CD4-positive, CD25-positive, alpha-beta regulatory T cell (primary cell): ENCODE results near the gene COL9A3. TPM values are rescaled to one million over a fixed set of nuclear protein-coding genes. Genes with fewer than 3 reads are reported as not detected.
A peak's percentile ranks its signal among the peaks of the same experiment; 100 is the strongest.

ENCODE experiments used
- ATAC-seq, 2 donors: fragments of 150-1000 bp; cut with Tn5 transposase; one replicate each; pipeline ENCODE4 v1.10.0; 2021; ENCODE audit warnings: low read depth in 2 of 2, moderate number of reproducible peaks in 2 of 2, moderate library complexity in 1 of 2
- DNase-seq, 3 donors: peaks; one replicate each; pipeline versions ENCODE4 v3.0.0 to v3.0.0-alpha.2; 2012 to 2022; ENCODE audit warnings: mixed read lengths in 1 of 3
- H3K27ac ChIP-seq: one replicate; pipeline ENCODE4 v1.7.0; 2013; ENCODE audit warnings: mild to moderate bottlenecking, low read length; ENCODE audit not compliant: insufficient read depth, poor library complexity, severe bottlenecking
- H3K27me3 ChIP-seq: one replicate; pipeline ENCODE4 v1.7.0; 2013; ENCODE audit warnings: low read length; ENCODE audit not compliant: control insufficient read depth, insufficient read depth
- H3K36me3 ChIP-seq: one replicate; pipeline ENCODE4 v1.7.0; 2013; ENCODE audit warnings: mild to moderate bottlenecking, low read length, moderate library complexity; ENCODE audit not compliant: control insufficient read depth, insufficient read depth
- H3K4me1 ChIP-seq: 2 replicates; pipeline ENCODE4 v1.7.0; 2013; ENCODE audit warnings: mild to moderate bottlenecking, low read length; ENCODE audit not compliant: insufficient read depth, control insufficient read depth, poor library complexity, severe bottlenecking
- H3K4me3 ChIP-seq: one replicate; pipeline ENCODE4 v1.7.0; 2013; ENCODE audit warnings: low read depth, mild to moderate bottlenecking, low read length, moderate library complexity
- H3K9me3 ChIP-seq, 2 experiments: 1 replicate in 1 of 2; 2 replicates in 1 of 2; pipeline ENCODE4 v1.7.0; 2013; ENCODE audit warnings: low read length in 2 of 2, mild to moderate bottlenecking in 1 of 2, moderate library complexity in 1 of 2; ENCODE audit not compliant: control insufficient read depth in 2 of 2
- H3K27ac Mint-ChIP-seq, 3 donors: one replicate each; pipeline ENCODE4 v1.8.0; 2020 to 2022; ENCODE audit warnings: mild to moderate bottlenecking in 3 of 3, mixed read lengths in 3 of 3, moderate library complexity in 2 of 3
- H3K27me3 Mint-ChIP-seq: one replicate; pipeline ENCODE4 v1.8.0; 2022; ENCODE audit warnings: mild to moderate bottlenecking, mixed read lengths
- H3K36me3 Mint-ChIP-seq: one replicate; pipeline ENCODE4 v1.8.0; 2020; ENCODE audit warnings: mixed read lengths
- H3K4me1 Mint-ChIP-seq, 4 donors: one replicate each; pipeline ENCODE4 v1.8.0; 2020 to 2022; ENCODE audit warnings: mixed read lengths in 4 of 4, mild to moderate bottlenecking in 1 of 4
- H3K4me3 Mint-ChIP-seq, 4 donors: one replicate each; pipeline ENCODE4 v1.8.0; 2020 to 2022; ENCODE audit warnings: mild to moderate bottlenecking in 4 of 4, mixed read lengths in 4 of 4, moderate library complexity in 3 of 4
- H3K9me3 Mint-ChIP-seq, 7 donors: one replicate each; pipeline ENCODE4 v1.8.0; 2020 to 2022; ENCODE audit warnings: mixed read lengths in 7 of 7, mild to moderate bottlenecking in 3 of 7, moderate library complexity in 2 of 7
- polyA plus RNA-seq, 4 donors: library from polyadenylated mRNA; unstranded; fragments of 300-500 nt; fragmentation: Illumina TruSeq; gene quantifications; one replicate each; pipeline ENCODE4 v1.2.3, GENCODE V29; 2021
- total RNA-seq: library from RNA; stranded (reverse); gene quantifications from one replicate; pipeline ENCODE4 v1.2.3, GENCODE V29; 2022

Gene COL9A3
- total and polyA plus RNA-seq, 5 donors from 2014 or later: not detected

- Mint-ChIP-seq H3K36me3 (peaks cover 42% of the 10 kb centered on the region), H3K27ac (peak overlapping the region in 1 of 3 donors; percentile 32), H3K4me3 (no peak overlapping the region), H3K4me1 (peaks cover 0 to 28% (median 11%) of the 10 kb centered on the region in 4 donors), H3K27me3 (peaks cover 4% of the 10 kb centered on the region), H3K9me3 (no peaks in the 10 kb centered on the region)
- no peak overlapping the region for H3K4me3 ChIP-seq
- peaks cover 3% of the 10 kb centered on the region for H3K4me1 ChIP-seq
- no peaks in the 10 kb centered on the region for H3K9me3 ChIP-seq
- ATAC-seq: no peak
- H3K27ac ChIP-seq: no peak overlapping the region
- no peaks in the 10 kb centered on the region for H3K27me3 ChIP-seq
- H3K36me3 ChIP-seq: peaks cover 77% of the 10 kb centered on the region
- no peak for DNase-seq
Observed at GRCh38 chr20:62889411-62889810, 72.6 kb downstream of the COL9A3 start.

DNA sequence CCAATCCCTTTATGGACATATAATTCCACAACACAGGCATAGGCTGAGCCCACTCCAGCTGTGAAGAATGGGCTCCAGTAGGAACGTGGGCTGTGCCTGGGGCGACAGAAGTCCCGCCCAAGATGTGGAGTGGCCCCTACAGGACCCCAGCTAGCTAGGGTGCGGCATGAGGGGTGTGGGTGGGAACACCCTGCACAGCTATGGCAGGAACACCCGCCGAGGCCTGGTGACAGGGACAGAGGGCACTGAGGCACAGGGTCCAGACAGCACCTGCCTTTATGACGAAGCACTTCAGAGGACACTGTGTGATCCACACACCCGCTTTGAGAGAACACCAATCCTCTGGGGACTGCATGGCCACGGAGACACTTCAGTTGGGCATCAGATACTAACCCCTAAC lies 73.0 kb downstream of the COL9A3 start:
- Histone ChIP-seq H3K36me3 (peaks cover 82% of the 10 kb centered on the region), H3K4me3 (no peak overlapping the region), H3K27ac (no peak overlapping the region), H3K9me3 (no peaks in the 10 kb centered on the region), H3K27me3 (no peaks in the 10 kb centered on the region), H3K4me1 (peaks cover 3% of the 10 kb centered on the region)
- ATAC-seq (no peak), DNase-seq (no peak)
- peaks cover 4% of the 10 kb centered on the region for H3K27me3 Mint-ChIP-seq
- no peaks in the 10 kb centered on the region for H3K9me3 Mint-ChIP-seq
- H3K4me3 Mint-ChIP-seq: no peak overlapping the region
- H3K4me1 Mint-ChIP-seq: peaks cover 0 to 25% (median 11%) of the 10 kb centered on the region in 4 donors
- H3K36me3 Mint-ChIP-seq: peaks cover 44% of the 10 kb centered on the region
- H3K27ac Mint-ChIP-seq: peak overlapping the region in 1 of 3 donors; percentile 32

DNA sequence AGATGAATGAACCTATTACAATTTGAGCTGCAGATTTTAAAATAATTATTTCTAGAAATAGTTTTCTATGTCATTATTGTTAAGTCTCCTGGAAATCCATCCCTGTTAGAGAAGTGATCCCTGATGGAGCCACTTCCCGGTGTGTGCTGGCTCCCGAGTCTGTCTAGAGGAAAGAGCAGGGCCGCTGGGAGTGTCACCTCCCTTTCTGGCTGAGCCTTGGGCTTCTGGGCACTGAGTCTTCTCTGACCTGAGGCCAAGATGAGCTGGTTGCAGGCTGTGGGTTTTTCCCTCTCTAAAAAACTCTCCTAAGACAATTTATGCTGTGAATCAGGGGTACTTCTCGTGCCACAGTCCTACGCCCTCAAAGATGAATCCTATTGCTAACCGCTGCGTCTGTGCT lies 73.6 kb downstream of the COL9A3 start:
- Mint-ChIP-seq H3K4me3 (peak overlapping the region in 2 of 4 donors; percentile 59 to 78), H3K4me1 (peaks cover 0 to 25% (median 12%) of the 10 kb centered on the region in 4 donors), H3K27me3 (peaks cover 3% of the 10 kb centered on the region), H3K36me3 (peaks cover 50% of the 10 kb centered on the region), H3K9me3 (peaks cover 0 to 1% (median 0%) of the 10 kb centered on the region in 7 donors), H3K27ac (no peak overlapping the region)
- Histone ChIP-seq H3K27ac (no peak overlapping the region), H3K27me3 (no peaks in the 10 kb centered on the region), H3K36me3 (peaks cover 88% of the 10 kb centered on the region), H3K4me1 (peaks cover 3% of the 10 kb centered on the region), H3K4me3 (no peak overlapping the region), H3K9me3 (no peaks in the 10 kb centered on the region)
- no peak for DNase-seq
- no peak for ATAC-seq

Other genes starting within 250 kb of the COL9A3 start
- 7.4 TPM for gene SLCO4A1, start 174.5 kb upstream of the COL9A3 start, total RNA-seq
- 1 to 10 TPM; 1.8 to 2.9 (median 2.7) TPM for gene SLCO4A1, start 174.5 kb upstream of the COL9A3 start, polyA plus RNA-seq
- 0.37 TPM for gene NTSR1, start 108.2 kb upstream of the COL9A3 start, total RNA-seq
- under 1 TPM in 1 of 4 donors, not detected in 3; 0.11 TPM for gene NTSR1, start 108.2 kb upstream of the COL9A3 start, polyA plus RNA-seq
- gene MRGBP, start 20.6 kb upstream of the COL9A3 start, total RNA-seq: 7.0 TPM
- 10 to 100 TPM in 2 of 4 donors, 1 to 10 TPM in 2; 7.9 to 11.5 (median 10.0) TPM for gene MRGBP, start 20.6 kb upstream of the COL9A3 start, polyA plus RNA-seq
- gene OGFR, start 12.2 kb upstream of the COL9A3 start, total RNA-seq: 61.1 TPM
- 10 to 100 TPM; 41.5 to 46.9 (median 42.0) TPM for gene OGFR, start 12.2 kb upstream of the COL9A3 start, polyA plus RNA-seq
- gene TCFL5, start 44.8 kb downstream of the COL9A3 start, total RNA-seq: 3.8 TPM
- gene TCFL5, start 44.8 kb downstream of the COL9A3 start, polyA plus RNA-seq: 1 to 10 TPM in 2 of 4 donors, under 1 TPM in 2; 0.53 to 1.2 (median 1.1) TPM
- gene DIDO1, start 109.5 kb downstream of the COL9A3 start, total RNA-seq: 80.8 TPM
- gene DIDO1, start 109.5 kb downstream of the COL9A3 start, polyA plus RNA-seq: 10 to 100 TPM; 30.9 to 47.8 (median 38.2) TPM
- gene GID8, start 121.1 kb downstream of the COL9A3 start, total RNA-seq: 31.9 TPM
- gene GID8, start 121.1 kb downstream of the COL9A3 start, polyA plus RNA-seq: 10 to 100 TPM; 15.5 to 19.9 (median 17.0) TPM
- gene SLC17A9, start 135.7 kb downstream of the COL9A3 start, total RNA-seq: 4.1 TPM
- gene SLC17A9, start 135.7 kb downstream of the COL9A3 start, polyA plus RNA-seq: under 1 TPM in 3 of 4 donors, not detected in 1; 0.06 to 0.34 (median 0.32) TPM
- not detected for gene BHLHE23, start 189.9 kb downstream of the COL9A3 start, total RNA-seq
- not detected for gene BHLHE23, start 189.9 kb downstream of the COL9A3 start, polyA plus RNA-seq